Central memory CD4-positive, alpha-beta T cell (primary cell): ENCODE results near the gene FAM227A.

Source experiments
- DNase-seq: peaks from one replicate; pipeline ENCODE4 v3.0.0; 2022

FAM227A gene

DNA sequence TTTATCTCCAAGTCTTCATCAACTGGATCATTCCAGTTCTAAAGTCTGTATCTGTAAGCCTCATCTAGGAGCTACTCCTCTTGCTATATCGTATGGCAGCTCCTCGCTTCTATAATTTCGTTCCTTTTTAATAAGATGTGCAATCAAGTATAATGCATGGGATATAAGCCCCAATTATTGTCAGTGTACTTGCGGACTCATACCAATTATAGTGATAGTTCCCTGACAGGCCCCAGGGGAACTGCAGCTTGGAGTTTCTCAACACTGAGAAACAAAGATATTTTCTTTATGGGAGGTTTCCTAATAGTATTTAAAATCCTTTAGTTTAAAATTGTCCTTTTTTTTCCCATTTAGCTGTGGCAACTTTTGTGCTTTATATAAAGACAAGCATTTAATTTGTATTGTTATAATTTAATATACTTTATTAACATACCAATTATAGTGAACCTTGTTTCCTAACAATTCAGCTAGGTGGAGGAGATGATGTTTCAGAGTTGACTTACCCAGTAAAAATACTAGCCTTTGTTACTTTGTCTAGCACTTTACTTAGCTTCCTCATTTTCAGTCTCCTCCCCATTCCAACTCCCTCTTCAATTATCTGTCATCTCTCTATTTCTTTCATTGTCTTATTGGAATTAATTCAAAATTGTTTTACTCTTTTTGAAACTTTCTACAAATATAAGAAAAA is 124.8 kb downstream of the FAM227A start:
- no peak for DNase-seq
